B cell (primary cell): ENCODE data around the gene SDK2. TPM values are rescaled to one million over a fixed set of nuclear protein-coding genes. Genes with fewer than 3 reads are reported as not detected.

Experiments
- ATAC-seq: fragments of 200-7000 bp; cut with Tn5 transposase; one replicate; pipeline ENCODE4 v1.10.0; 2021; ENCODE audit warnings: low read depth, mild to moderate bottlenecking, moderate number of reproducible peaks, moderate library complexity
- CTCF ChIA-PET: fragments of 350-600 bp; sonication (Branson Sonifier 250); formaldehyde crosslinking; loops from one replicate; lab custom pipeline; 2021; ENCODE audit warnings: antibody characterized with exemption, inconsistent platforms; lab: Charles Lee
- POLR2A ChIA-PET: fragments of 350-600 bp; sonication (Branson Sonifier 250); formaldehyde crosslinking; loops from one replicate; lab custom pipeline; 2021; ENCODE audit warnings: antibody characterized with exemption; lab: Charles Lee
- DNase-seq: peaks from one replicate; pipeline ENCODE4 v3.0.0; 2013
- H2AFZ ChIP-seq: 2 replicates; pipeline ENCODE4 v1.6.1; 2012; ENCODE audit warnings: mild to moderate bottlenecking, low read depth, low read length; ENCODE audit not compliant: insufficient read depth, poor library complexity, severe bottlenecking
- H3K27ac ChIP-seq, 2 donors: 1 replicate in 1 of 2; 2 replicates in 1 of 2; pipeline ENCODE4 v1.5.1; 2012 to 2013; ENCODE audit warnings: low read length in 2 of 2, mild to moderate bottlenecking in 2 of 2, moderate library complexity in 1 of 2
- H3K27me3 ChIP-seq, 4 experiments: fragments of 200-600 bp in 1 of 4; sonication (generic) in 1 of 4; replicated peaks in 1 of 4; 1 replicate in 2 of 4; 2 replicates in 2 of 4; pipeline versions ENCODE4 v1.6.1 to v1.7.0; 2013 to 2016; ENCODE audit warnings: low read length in 3 of 4, mild to moderate bottlenecking in 2 of 4, mixed read lengths in 1 of 4, moderate library complexity in 1 of 4; ENCODE audit not compliant: insufficient read depth in 4 of 4, control insufficient read depth in 3 of 4; ENCODE audit errors: control extremely low read depth in 1 of 4
- H3K36me3 ChIP-seq, 2 experiments: replicated peaks in 1 of 2; 1 replicate in 1 of 2; 2 replicates in 1 of 2; pipeline versions ENCODE4 v1.6.1 to v1.7.1; 2013; ENCODE audit warnings: low read length in 1 of 2; ENCODE audit not compliant: insufficient read depth in 2 of 2, control insufficient read depth in 1 of 2; ENCODE audit errors: control extremely low read depth in 1 of 2, extremely low read depth in 1 of 2
- H3K4me1 ChIP-seq, 2 donors: fragments of 200-600 bp in 1 of 2; sonication (generic) in 1 of 2; 1 replicate in 1 of 2; 2 replicates in 1 of 2; pipeline versions ENCODE4 v1.5.1 to v1.6.1; 2013 to 2017; ENCODE audit warnings: low read length in 2 of 2; ENCODE audit not compliant: control insufficient read depth in 2 of 2, insufficient read depth in 2 of 2
- H3K4me2 ChIP-seq: replicated peaks from 2 replicates; pipeline ENCODE3; 2012; ENCODE audit warnings: mild to moderate bottlenecking, low read depth, low read length; ENCODE audit not compliant: poor library complexity, severe bottlenecking
- H3K4me3 ChIP-seq, 5 experiments: fragments of 200-600 bp in 1 of 5; sonication (generic) in 1 of 5; 1 replicate in 3 of 5; 2 replicates in 2 of 5; pipeline versions ENCODE4 v1.5.1 to v1.7.0; 2011 to 2016; ENCODE audit warnings: low read length in 4 of 5, mild to moderate bottlenecking in 4 of 5, low read depth in 2 of 5, control low read depth in 1 of 5, moderate library complexity in 1 of 5; ENCODE audit not compliant: insufficient read depth in 1 of 5; ENCODE audit errors: control extremely low read depth in 1 of 5, extremely low read depth in 1 of 5
- H3K79me2 ChIP-seq: fragments of 200-600 bp; sonication (generic); one replicate; pipeline ENCODE4 v1.6.0; 2016; ENCODE audit warnings: low read length; ENCODE audit not compliant: control insufficient read depth, insufficient read depth
- H3K9ac ChIP-seq: fragments of 200-600 bp; sonication (generic); 2 replicates; pipeline ENCODE4 v1.6.1; 2017; ENCODE audit warnings: mild to moderate bottlenecking, low read length, moderate library complexity
- H3K9me3 ChIP-seq, 3 donors: one replicate each; pipeline versions ENCODE4 v1.6.1 to v1.7.1; 2013; ENCODE audit warnings: low read length in 2 of 3; ENCODE audit not compliant: control insufficient read depth in 2 of 3, insufficient read depth in 1 of 3; ENCODE audit errors: control extremely low read depth in 1 of 3
- H4K20me1 ChIP-seq: 2 replicates; pipeline ENCODE4 v1.6.0; 2012; ENCODE audit warnings: mild to moderate bottlenecking, low read length; ENCODE audit not compliant: insufficient read depth, control insufficient read depth, poor library complexity, severe bottlenecking
- H3K27ac Mint-ChIP-seq: one replicate; pipeline ENCODE4 v1.8.0; 2021; ENCODE audit warnings: mixed read lengths
- H3K27me3 Mint-ChIP-seq: one replicate; pipeline ENCODE4 v1.8.0; 2021; ENCODE audit warnings: mixed read lengths
- H3K4me1 Mint-ChIP-seq: one replicate; pipeline ENCODE4 v1.8.0; 2021; ENCODE audit warnings: mixed read lengths
- H3K4me3 Mint-ChIP-seq: one replicate; pipeline ENCODE4 v1.8.0; 2021; ENCODE audit warnings: mixed read lengths
- H3K9me3 Mint-ChIP-seq: one replicate; pipeline ENCODE4 v1.8.0; 2022; ENCODE audit warnings: mixed read lengths; ENCODE audit not compliant: insufficient read depth
- EZH2 ChIP-seq: IDR thresholded peaks from 2 replicates; pipeline ENCODE4 v1.6.1; 2012; ENCODE audit warnings: borderline replicate concordance, low read depth, mild to moderate bottlenecking, moderate library complexity, low read length; ENCODE audit not compliant: insufficient read depth, poor library complexity, severe bottlenecking
- WGBS: methylation state at CpG from one replicate; pipeline ENCODE4 v1.1.5; 2013; ENCODE audit warnings: missing lambda C conversion rate; ENCODE audit not compliant: insufficient coverage; 5-methylcytosine and 5-hydroxymethylcytosine counted together
- intact Hi-C: fragments of 100-400 bp; cut with micrococcal nuclease; formaldehyde crosslinking; loops from one replicate; pipeline ENCODE4 v1.10.0; 2022
- polyA plus RNA-seq: library from polyadenylated mRNA; depleted of rRNA; stranded (reverse); fragments of >200 nt; gene quantifications from 2 replicates; pipeline ENCODE4 v1.2.3, GENCODE V29; 2012
- total RNA-seq, 2 donors: library from RNA; stranded (reverse); fragments of 120-200 nt in 1 of 2; gene quantifications; 1 replicate in 1 of 2; 2 replicates in 1 of 2; pipeline versions ENCODE4 v1.2.3 to v1.2.4, GENCODE V29; 2013 to 2022
- TF ChIP-seq, protein P1 (sequence below): fragments of 200-600 bp; IDR thresholded peaks from one replicate; pipeline ENCODE4 v1.8.0; 2022; ENCODE audit warnings: antibody characterized with exemption, mild to moderate bottlenecking

The SDK2 gene
- total and polyA plus RNA-seq, 2 donors (not counting 1 experiment from before 2014, with no cell fraction given): 3.2 to 13.0 TPM

GRCh38 chr17:73510981-73511718 lies 133.1 kb downstream of the SDK2 start:
- Histone ChIP-seq H3K4me1 (no peaks in the 10 kb centered on the region), H3K27me3 (no peaks in the 10 kb centered on the region), H3K79me2 (peaks cover 8% of the 10 kb centered on the region), H4K20me1 (peaks cover 26% of the 10 kb centered on the region), H2AFZ (no peak overlapping the region), H3K4me3 (no peak overlapping the region), H3K9ac (no peak overlapping the region), H3K4me2 (no peak overlapping the region), H3K9me3 (no peaks in the 10 kb centered on the region), H3K36me3 (no peaks in the 10 kb centered on the region), H3K27ac (no peak overlapping the region)
- H3K4me3 Mint-ChIP-seq: no peak overlapping the region
- ATAC-seq (no peak), DNase-seq (no peak)
- no peak for TF ChIP-seq EZH2
- H3K9me3 Mint-ChIP-seq: no peaks in the 10 kb centered on the region
- H3K27me3 Mint-ChIP-seq: no peaks in the 10 kb centered on the region
- WGBS: 99% methylated on average over 21 of the region's 22 CpGs
- H3K4me1 Mint-ChIP-seq: peaks cover 7% of the 10 kb centered on the region
- ChIA-PET CTCF (no interaction called here), POLR2A (no interaction called here)
- intact Hi-C loops: no loop called here
- H3K27ac Mint-ChIP-seq: no peak overlapping the region

DNA sequence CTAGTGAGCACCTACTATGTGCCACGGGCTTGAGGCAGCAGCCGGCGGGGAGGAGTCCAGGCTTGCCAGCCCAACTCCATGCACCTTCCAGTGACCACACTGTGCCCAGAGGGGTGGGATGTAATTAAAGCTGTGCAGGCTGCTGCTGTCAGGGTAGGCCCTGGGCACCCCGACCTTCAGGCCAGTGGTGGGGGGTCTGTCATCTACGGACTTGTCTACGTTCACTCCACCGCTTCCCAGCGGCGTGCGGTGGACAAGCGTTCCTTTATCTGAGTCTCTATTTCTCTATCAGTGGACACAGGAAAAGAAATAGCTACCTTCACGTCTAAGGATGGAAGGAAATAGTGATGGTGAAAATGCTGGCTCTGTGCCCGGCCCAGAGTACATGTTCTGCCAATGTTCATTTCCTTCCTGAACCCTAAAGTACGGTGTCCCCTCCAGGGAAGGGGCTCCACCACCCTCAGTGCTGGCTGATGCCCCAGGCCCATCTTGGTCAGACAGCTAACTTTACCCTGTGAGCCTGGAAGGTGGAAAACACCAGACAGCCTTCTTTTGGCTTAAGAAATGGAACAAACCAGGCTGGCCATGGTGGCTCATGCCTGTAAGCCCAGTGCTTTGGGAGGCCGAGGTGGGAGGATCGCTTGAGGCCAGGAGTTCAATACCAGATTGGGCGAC lies 135.2 kb downstream of the SDK2 start:
- intact Hi-C loops: no loop called here
- Histone ChIP-seq H3K27ac (no peak overlapping the region), H3K36me3 (no peaks in the 10 kb centered on the region), H3K4me1 (no peaks in the 10 kb centered on the region), H3K4me3 (no peak overlapping the region), H2AFZ (no peak overlapping the region), H3K9ac (no peak overlapping the region), H4K20me1 (peaks cover 7% of the 10 kb centered on the region), H3K9me3 (no peaks in the 10 kb centered on the region), H3K79me2 (peaks cover 8% of the 10 kb centered on the region), H3K27me3 (no peaks in the 10 kb centered on the region), H3K4me2 (no peak overlapping the region)
- Mint-ChIP-seq H3K27me3 (no peaks in the 10 kb centered on the region), H3K9me3 (no peaks in the 10 kb centered on the region), H3K4me1 (peaks cover 7% of the 10 kb centered on the region), H3K27ac (no peak overlapping the region), H3K4me3 (no peak overlapping the region)
- TF ChIP-seq, protein P1, sequence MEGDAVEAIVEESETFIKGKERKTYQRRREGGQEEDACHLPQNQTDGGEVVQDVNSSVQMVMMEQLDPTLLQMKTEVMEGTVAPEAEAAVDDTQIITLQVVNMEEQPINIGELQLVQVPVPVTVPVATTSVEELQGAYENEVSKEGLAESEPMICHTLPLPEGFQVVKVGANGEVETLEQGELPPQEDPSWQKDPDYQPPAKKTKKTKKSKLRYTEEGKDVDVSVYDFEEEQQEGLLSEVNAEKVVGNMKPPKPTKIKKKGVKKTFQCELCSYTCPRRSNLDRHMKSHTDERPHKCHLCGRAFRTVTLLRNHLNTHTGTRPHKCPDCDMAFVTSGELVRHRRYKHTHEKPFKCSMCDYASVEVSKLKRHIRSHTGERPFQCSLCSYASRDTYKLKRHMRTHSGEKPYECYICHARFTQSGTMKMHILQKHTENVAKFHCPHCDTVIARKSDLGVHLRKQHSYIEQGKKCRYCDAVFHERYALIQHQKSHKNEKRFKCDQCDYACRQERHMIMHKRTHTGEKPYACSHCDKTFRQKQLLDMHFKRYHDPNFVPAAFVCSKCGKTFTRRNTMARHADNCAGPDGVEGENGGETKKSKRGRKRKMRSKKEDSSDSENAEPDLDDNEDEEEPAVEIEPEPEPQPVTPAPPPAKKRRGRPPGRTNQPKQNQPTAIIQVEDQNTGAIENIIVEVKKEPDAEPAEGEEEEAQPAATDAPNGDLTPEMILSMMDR: no peak
- POLR2A ChIA-PET: no interaction called here
- DNase-seq (no peak), ATAC-seq (no peak)
- 64% methylated on average over 7 of the region's 17 CpGs for WGBS
- CTCF ChIA-PET: interaction anchor here (0.6 kb wide), 1 partner anchor 111 kb away, joined by 5 read pairs; no protein-coding TSS in a partner anchor
